HG03196 (cell line): ENCODE measurements around the gene COX6B2.

Experiments
- ATAC-seq: cut with Tn5 transposase; IDR thresholded peaks from one replicate; pipeline ENCODE4 v1.9.1; 2021; ENCODE audit not compliant: unreplicated experiment

COX6B2 gene

GRCh38 chr19:55362990-55363716 lies 8.6 kb upstream of the COX6B2 start, which contains the start of gene GARIN5B:
GARIN5B (minus strand) TSS chr19:55363260; CDS start chr19:55363066, 194 bp downstream.
- no peak for ATAC-seq

GRCh38 chr19:55362174-55362989 lies 7.9 kb upstream of the COX6B2 start:
- ATAC-seq, result no peak

- ATAC-seq, result no peak
Measured at GRCh38 chr19:55360902-55361301, 6.4 kb upstream of the COX6B2 start.

- ATAC-seq, result no peak
Measured at GRCh38 chr19:55358943-55359908, 4.7 kb upstream of the COX6B2 start.

GRCh38 chr19:55358493-55358892 lies 4.0 kb upstream of the COX6B2 start:
- ATAC-seq, result no peak

GRCh38 chr19:55355213-55355821 lies 798 bp upstream of the COX6B2 start:
- ATAC-seq, result no peak

GRCh38 chr19:55353803-55354697 lies 469 bp downstream of the COX6B2 start:
- no peak for ATAC-seq

- ATAC-seq, result no peak
Measured at GRCh38 chr19:55353356-55353802, 1.1 kb downstream of the COX6B2 start.

GRCh38 chr19:55352549-55353145 lies 1.9 kb downstream of the COX6B2 start:
- no peak for ATAC-seq

- no peak for ATAC-seq
Measured at GRCh38 chr19:55352040-55352439, 2.5 kb downstream of the COX6B2 start.

- no peak for ATAC-seq
Measured at GRCh38 chr19:55350620-55351315, 3.8 kb downstream of the COX6B2 start.

- no peak for ATAC-seq
Measured at GRCh38 chr19:55348317-55349034, 6.0 kb downstream of the COX6B2 start.

- no peak for ATAC-seq
Measured at GRCh38 chr19:55347442-55348009, 7.0 kb downstream of the COX6B2 start.

GRCh38 chr19:55346725-55347441 lies 7.6 kb downstream of the COX6B2 start:
- ATAC-seq, result no peak

- no peak for ATAC-seq
Measured at GRCh38 chr19:55345818-55346724, 8.4 kb downstream of the COX6B2 start.
